Mesothelial cell of epicardium (in vitro differentiated cells): Measurements from ENCODE around the gene TSGA10IP. TPM values are rescaled to one million over a fixed set of nuclear protein-coding genes. Genes with fewer than 3 reads are reported as not detected.

Experiments
- DNase-seq, 2 experiments: peaks; one replicate each; pipeline ENCODE4 v3.0.0; 2021; ENCODE audit warnings: low spot score in 2 of 2; ENCODE audit not compliant: unreplicated experiment in 2 of 2
- H3K27ac Mint-ChIP-seq: 2 replicates; pipeline ENCODE4 v1.8.0; 2021; ENCODE audit warnings: mixed read lengths
- H3K27me3 Mint-ChIP-seq: 2 replicates; pipeline ENCODE4 v1.8.0; 2021; ENCODE audit warnings: low read depth, mixed read lengths
- H3K36me3 Mint-ChIP-seq: 2 replicates; pipeline ENCODE4 v1.8.0; 2021; ENCODE audit warnings: mixed read lengths
- H3K4me1 Mint-ChIP-seq: 2 replicates; pipeline ENCODE4 v1.8.0; 2021; ENCODE audit warnings: mixed read lengths
- H3K4me3 Mint-ChIP-seq: 2 replicates; pipeline ENCODE4 v1.8.0; 2021; ENCODE audit warnings: mild to moderate bottlenecking, moderate library complexity, mixed read lengths
- H3K9me3 Mint-ChIP-seq: 2 replicates; pipeline ENCODE4 v1.8.0; 2021; ENCODE audit warnings: mixed read lengths
- CTCF ChIP-seq: fragments of 200-600 bp; sonication (generic); IDR thresholded peaks from one replicate; pipeline ENCODE4 v1.5.0; 2021; ENCODE audit warnings: antibody characterized with exemption; ENCODE audit not compliant: unreplicated experiment
- total RNA-seq: library from RNA; stranded (reverse); gene quantifications from 3 replicates; pipeline ENCODE4 v1.2.1, GENCODE V29; 2021

Gene TSGA10IP
- total RNA-seq, 1 donor from 2014 or later, result not detected

- TF ChIP-seq CTCF, result peak; percentile 19
- DNase-seq, result no peak
- H3K27me3 Mint-ChIP-seq, result no peaks in the 10 kb centered on the region
- no peaks in the 10 kb centered on the region for H3K9me3 Mint-ChIP-seq
- peaks cover 10% of the 10 kb centered on the region for H3K36me3 Mint-ChIP-seq
- H3K27ac Mint-ChIP-seq, result no peak overlapping the region
- H3K4me1 Mint-ChIP-seq, result no peaks in the 10 kb centered on the region
- H3K4me3 Mint-ChIP-seq, result no peak overlapping the region
Observed at GRCh38 chr11:65981972-65982823, 36.9 kb downstream of the TSGA10IP start.

- Mint-ChIP-seq H3K27ac (no peak overlapping the region), H3K4me3 (no peak overlapping the region)
Observed at GRCh38 chr11:65982824-65983588, 37.7 kb downstream of the TSGA10IP start.

GRCh38 chr11:65983589-65983987 lies 38.3 kb downstream of the TSGA10IP start:
- Mint-ChIP-seq H3K9me3 (no peaks in the 10 kb centered on the region), H3K27ac (no peak overlapping the region), H3K36me3 (peaks cover 10% of the 10 kb centered on the region), H3K4me3 (no peak overlapping the region), H3K27me3 (no peaks in the 10 kb centered on the region), H3K4me1 (no peaks in the 10 kb centered on the region)
- DNase-seq, result no peak
- no peak for TF ChIP-seq CTCF

More at GRCh38 chr11:65982824-65983588, 37.7 kb downstream of the TSGA10IP start:
- no peaks in the 10 kb centered on the region for H3K9me3 Mint-ChIP-seq
- no peak for DNase-seq
- TF ChIP-seq CTCF, result peak; percentile 5
- no peaks in the 10 kb centered on the region for H3K4me1 Mint-ChIP-seq
- H3K36me3 Mint-ChIP-seq, result peaks cover 10% of the 10 kb centered on the region
- no peaks in the 10 kb centered on the region for H3K27me3 Mint-ChIP-seq

GRCh38 chr11:65987336-65987735 lies 42.1 kb downstream of the TSGA10IP start:
- peaks cover 5% of the 10 kb centered on the region for H3K36me3 Mint-ChIP-seq
- no peaks in the 10 kb centered on the region for H3K9me3 Mint-ChIP-seq
- H3K27ac Mint-ChIP-seq, result no peak overlapping the region
- no peaks in the 10 kb centered on the region for H3K27me3 Mint-ChIP-seq
- no peak for TF ChIP-seq CTCF
- H3K4me3 Mint-ChIP-seq, result no peak overlapping the region
- H3K4me1 Mint-ChIP-seq, result no peaks in the 10 kb centered on the region
- no peak for DNase-seq

- H3K4me3 Mint-ChIP-seq, result no peak overlapping the region
- no peaks in the 10 kb centered on the region for H3K9me3 Mint-ChIP-seq
- TF ChIP-seq CTCF, result peak; percentile 77
- no peaks in the 10 kb centered on the region for H3K27me3 Mint-ChIP-seq
- peak overlapping the region; percentile 69 for H3K27ac Mint-ChIP-seq
- no peaks in the 10 kb centered on the region for H3K4me1 Mint-ChIP-seq
- DNase-seq, result peak; percentile 69 to 89
- peaks cover 5% of the 10 kb centered on the region for H3K36me3 Mint-ChIP-seq
Observed at GRCh38 chr11:65988791-65989592, 43.7 kb downstream of the TSGA10IP start.
